WTC11 (cell line): ENCODE data around the gene GADL1.

ENCODE experiments used
- AFF4 ChIP-seq: sonication (generic); formaldehyde crosslinking; IDR thresholded peaks from 2 replicates; pipeline ENCODE4 v1.8.1; 2023; ENCODE audit warnings: mild to moderate bottlenecking, missing genetic modification reagents, borderline replicate concordance
- ATF1 ChIP-seq: sonication (generic); formaldehyde crosslinking; IDR thresholded peaks from 2 replicates; pipeline ENCODE4 v1.8.1; 2023; ENCODE audit warnings: mild to moderate bottlenecking, moderate library complexity, missing genetic modification reagents
- CTCF ChIP-seq: fragments of 200-600 bp; IDR thresholded peaks from 2 replicates; pipeline ENCODE4 v1.8.0; 2022; ENCODE audit warnings: antibody characterized with exemption
- ZBTB21 ChIP-seq: sonication (generic); formaldehyde crosslinking; IDR thresholded peaks from 2 replicates; pipeline ENCODE4 v1.8.1; 2023; ENCODE audit warnings: mild to moderate bottlenecking, missing genetic modification reagents, borderline replicate concordance
- ZBTB43 ChIP-seq: sonication (generic); formaldehyde crosslinking; IDR thresholded peaks from 2 replicates; pipeline ENCODE4 v1.8.1; 2023; ENCODE audit warnings: mild to moderate bottlenecking, missing genetic modification reagents

GRCh38 chr3:30761374-30761773, 133.1 kb downstream of the GADL1 start:
- TF ChIP-seq ZBTB43 (CRISPR knock-in tag) (no peak), AFF4 (no peak), CTCF (no peak), ATF1 (CRISPR knock-in tag) (no peak), ZBTB21 (no peak)
